Mesenchymal stem cell (in vitro differentiated cells and primary cell): ENCODE results near the gene HYOU1.

Experiments used
- DNase-seq: peaks from one replicate; pipeline ENCODE4 v3.0.0-alpha.2; 2013
- H2AFZ ChIP-seq: one replicate; pipeline ENCODE4 v1.6.1; 2013; ENCODE audit warnings: low read depth, mild to moderate bottlenecking, control low read depth, inconsistent platforms, low read length, moderate library complexity
- H2AK5ac ChIP-seq: 2 replicates; pipeline ENCODE4 v1.6.1; 2013; ENCODE audit warnings: low read length, moderate library complexity, mild to moderate bottlenecking, inconsistent platforms; ENCODE audit not compliant: severe bottlenecking
- H2BK120ac ChIP-seq: one replicate; pipeline ENCODE4 v1.6.1; 2013; ENCODE audit warnings: low read depth, mild to moderate bottlenecking, inconsistent platforms, low read length, moderate library complexity
- H2BK12ac ChIP-seq, 2 experiments: one replicate each; pipeline ENCODE4 v1.6.1; 2013; ENCODE audit warnings: inconsistent platforms in 2 of 2, low read length in 2 of 2, mild to moderate bottlenecking in 2 of 2, moderate library complexity in 2 of 2, control low read depth in 1 of 2
- H2BK15ac ChIP-seq: one replicate; pipeline ENCODE4 v1.6.1; 2013; ENCODE audit warnings: mild to moderate bottlenecking, low read depth, inconsistent platforms; ENCODE audit not compliant: poor library complexity, severe bottlenecking
- H2BK5ac ChIP-seq: 2 replicates; pipeline ENCODE4 v1.6.1; 2013; ENCODE audit warnings: low read depth, mild to moderate bottlenecking, low read length, control low read depth, inconsistent platforms; ENCODE audit not compliant: poor library complexity, severe bottlenecking
- H3K14ac ChIP-seq, 2 experiments: one replicate each; pipeline ENCODE4 v1.6.1; 2013; ENCODE audit warnings: inconsistent platforms in 2 of 2, low read length in 2 of 2, control low read depth in 1 of 2, mild to moderate bottlenecking in 1 of 2, moderate library complexity in 1 of 2
- H3K18ac ChIP-seq, 2 experiments: one replicate each; pipeline ENCODE4 v1.6.1; 2013; ENCODE audit warnings: inconsistent platforms in 2 of 2, low read length in 2 of 2, control low read depth in 1 of 2, low read depth in 1 of 2, mild to moderate bottlenecking in 1 of 2
- H3K23ac ChIP-seq, 2 experiments: one replicate each; pipeline ENCODE4 v1.6.1; 2013; ENCODE audit warnings: inconsistent platforms in 2 of 2, low read length in 2 of 2, mild to moderate bottlenecking in 2 of 2, moderate library complexity in 2 of 2, control low read depth in 1 of 2
- H3K27ac ChIP-seq: 2 replicates; pipeline ENCODE4 v1.5.1; 2013; ENCODE audit warnings: mild to moderate bottlenecking, moderate library complexity, low read length, control low read depth, inconsistent platforms; ENCODE audit not compliant: poor library complexity, severe bottlenecking
- H3K27me3 ChIP-seq, 2 experiments: 2 replicates each; pipeline versions ENCODE4 v1.6.1 to v1.7.0; 2013; ENCODE audit warnings: low read length in 2 of 2, mild to moderate bottlenecking in 2 of 2, moderate library complexity in 2 of 2, control low read depth in 1 of 2, inconsistent platforms in 1 of 2; ENCODE audit not compliant: control insufficient read depth in 1 of 2, insufficient read depth in 1 of 2
- H3K36me3 ChIP-seq, 2 experiments: 2 replicates each; pipeline versions ENCODE4 v1.6.1 to v1.7.0; 2013; ENCODE audit warnings: low read length in 2 of 2, control low read depth in 1 of 2, inconsistent platforms in 1 of 2, low read depth in 1 of 2, mild to moderate bottlenecking in 1 of 2; ENCODE audit not compliant: insufficient read depth in 2 of 2, control insufficient read depth in 1 of 2
- H3K4ac ChIP-seq, 2 experiments: one replicate each; pipeline ENCODE4 v1.6.1; 2013; ENCODE audit warnings: inconsistent platforms in 2 of 2, low read length in 2 of 2, mild to moderate bottlenecking in 2 of 2, moderate library complexity in 2 of 2, control low read depth in 1 of 2, low read depth in 1 of 2
- H3K4me1 ChIP-seq: 2 replicates; pipeline ENCODE4 v1.6.1; 2013; ENCODE audit warnings: low read depth, low read length, control low read depth; ENCODE audit not compliant: control insufficient read depth, insufficient read depth
- H3K4me2 ChIP-seq: 2 replicates; pipeline ENCODE4 v1.6.1; 2013; ENCODE audit warnings: low read length, mild to moderate bottlenecking, inconsistent platforms; ENCODE audit not compliant: poor library complexity, severe bottlenecking
- H3K4me3 ChIP-seq, 2 experiments: 2 replicates each; pipeline versions ENCODE4 v1.5.1 to v1.7.0; 2013; ENCODE audit warnings: low read length in 2 of 2, mild to moderate bottlenecking in 2 of 2, control low read depth in 1 of 2, low read depth in 1 of 2; ENCODE audit not compliant: insufficient read depth in 1 of 2
- H3K79me1 ChIP-seq: replicated peaks from 2 replicates; pipeline ENCODE4 v1.6.1; 2013; ENCODE audit warnings: mild to moderate bottlenecking, control low read depth, low read length, inconsistent platforms; ENCODE audit not compliant: poor library complexity, severe bottlenecking
- H3K9ac ChIP-seq: 2 replicates; pipeline ENCODE4 v1.7.0; 2013; ENCODE audit warnings: mild to moderate bottlenecking, low read length, moderate library complexity
- H3K9me3 ChIP-seq: 2 replicates; pipeline ENCODE4 v1.7.0; 2013; ENCODE audit warnings: mild to moderate bottlenecking, low read length; ENCODE audit not compliant: control insufficient read depth
- H4K8ac ChIP-seq: one replicate; pipeline ENCODE4 v1.6.1; 2013; ENCODE audit warnings: inconsistent platforms, mild to moderate bottlenecking, low read length, moderate library complexity
- H4K91ac ChIP-seq: one replicate; pipeline ENCODE4 v1.6.1; 2013; ENCODE audit warnings: mild to moderate bottlenecking, low read length, inconsistent platforms
- WGBS: methylation state at CpG from one replicate; pipeline ENCODE4 v1.1.7; 2013; ENCODE audit warnings: mixed read lengths; 5-methylcytosine and 5-hydroxymethylcytosine counted together

HYOU1 gene

DNA sequence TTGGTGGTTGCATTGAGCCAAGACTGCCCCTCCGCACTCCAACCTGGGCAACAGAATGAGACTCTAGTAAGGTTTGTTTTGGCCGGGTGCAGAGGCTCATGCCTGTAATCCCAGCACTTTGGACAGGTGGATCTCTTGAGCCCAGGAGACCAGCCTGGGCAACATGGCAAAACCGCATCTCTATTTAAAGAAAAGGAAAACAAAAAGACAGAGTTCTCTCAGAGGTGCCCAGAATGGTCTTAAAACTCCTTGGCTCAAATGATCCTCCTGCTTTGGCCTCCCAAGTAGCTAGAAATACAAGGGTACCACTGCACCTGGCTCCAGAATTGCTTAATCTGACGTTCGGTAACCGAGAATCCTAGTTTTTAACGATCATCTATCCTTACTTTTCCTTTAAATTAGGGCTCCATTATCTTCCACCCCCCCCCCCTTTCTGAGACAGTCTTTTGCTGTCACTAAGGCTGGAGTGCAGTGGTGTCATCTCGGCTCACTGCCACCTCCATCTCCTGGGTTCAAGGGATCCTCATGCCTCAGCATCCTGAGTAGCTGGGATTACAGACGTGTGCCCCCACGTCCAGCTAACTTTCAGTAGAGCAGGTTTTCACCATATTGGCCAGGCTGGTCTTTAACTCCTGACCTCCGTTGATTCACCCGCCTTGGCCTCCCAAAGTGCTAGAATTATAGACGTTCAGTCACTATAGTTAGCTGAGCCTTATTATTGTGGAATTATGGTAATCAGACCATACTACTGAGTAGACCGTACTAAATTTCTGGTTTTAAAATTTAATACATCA lies 40.6 kb downstream of the HYOU1 start:
- no peak overlapping the region for H2BK120ac ChIP-seq
- H3K14ac ChIP-seq = no peak overlapping the region
- no peak overlapping the region for H2AK5ac ChIP-seq
- peak overlapping the region; percentile 98 for H3K9ac ChIP-seq
- H3K79me1 ChIP-seq = no peaks in the 10 kb centered on the region
- H2BK12ac ChIP-seq = no peak overlapping the region
- WGBS = 94% methylated on average over 11 of the region's 14 CpGs
- no peak overlapping the region for H2BK15ac ChIP-seq
- H3K9me3 ChIP-seq = no peaks in the 10 kb centered on the region
- no peak overlapping the region for H2BK5ac ChIP-seq
- H3K27ac ChIP-seq = no peak overlapping the region
- no peak overlapping the region for H3K4ac ChIP-seq
- H3K36me3 ChIP-seq = peaks cover 28 to 63% of the 10 kb centered on the region in 2 experiments
- no peak overlapping the region for H3K23ac ChIP-seq
- no peak overlapping the region for H2AFZ ChIP-seq
- no peak overlapping the region for H3K18ac ChIP-seq
- peak overlapping the region; percentile 2 for H4K8ac ChIP-seq
- peak overlapping the region in 1 of 2 experiments; percentile 99 for H3K4me3 ChIP-seq
- H3K4me2 ChIP-seq = peak overlapping the region; percentile 35
- H4K91ac ChIP-seq = no peak overlapping the region
- no peak for DNase-seq
- H3K27me3 ChIP-seq = no peaks in the 10 kb centered on the region
- peaks cover 12% of the 10 kb centered on the region for H3K4me1 ChIP-seq

DNA sequence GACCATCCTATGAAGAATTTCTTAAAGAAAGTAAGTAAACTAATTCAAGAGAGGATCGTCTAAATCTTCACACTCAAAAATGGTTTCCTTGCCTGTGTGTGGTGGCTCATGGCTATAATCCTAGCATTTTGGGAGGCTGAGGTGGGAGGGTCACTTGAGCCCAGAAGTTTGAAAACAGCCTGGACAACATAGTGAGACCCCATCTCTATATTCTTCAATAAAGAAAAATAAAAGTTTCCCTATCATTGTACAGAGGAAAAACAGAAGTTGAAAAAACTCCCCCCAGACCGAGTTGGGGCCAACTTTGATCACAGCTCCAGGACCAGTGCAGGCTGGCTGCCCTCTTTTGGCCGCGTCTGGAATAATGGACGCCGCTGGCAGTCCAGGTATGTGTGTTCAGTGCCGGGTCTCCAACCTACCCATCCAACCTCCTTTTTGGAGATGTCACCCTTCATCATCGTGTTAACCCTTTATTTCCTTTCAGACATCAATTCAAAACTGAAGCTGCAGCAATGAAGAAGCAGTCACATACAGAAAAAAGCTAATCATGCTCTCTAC lies 41.9 kb downstream of the HYOU1 start:
- peaks cover 9% of the 10 kb centered on the region for H3K4me1 ChIP-seq
- H3K4me2 ChIP-seq = no peak overlapping the region
- no peak overlapping the region for H2BK120ac ChIP-seq
- H3K36me3 ChIP-seq = peaks cover 35 to 70% of the 10 kb centered on the region in 2 experiments
- H3K27me3 ChIP-seq = no peaks in the 10 kb centered on the region
- no peak overlapping the region for H4K8ac ChIP-seq
- H3K4me3 ChIP-seq = no peak overlapping the region
- no peak overlapping the region for H2BK15ac ChIP-seq
- DNase-seq = no peak
- no peak overlapping the region for H3K18ac ChIP-seq
- no peak overlapping the region for H2BK12ac ChIP-seq
- no peak overlapping the region for H3K27ac ChIP-seq
- peak overlapping the region; percentile 98 for H3K9ac ChIP-seq
- H3K14ac ChIP-seq = no peak overlapping the region
- WGBS = 79% methylated on average over 7 of the region's 8 CpGs
- H3K79me1 ChIP-seq = peaks cover 4% of the 10 kb centered on the region
- H4K91ac ChIP-seq = no peak overlapping the region
- no peak overlapping the region for H2AFZ ChIP-seq
- H3K23ac ChIP-seq = no peak overlapping the region
- no peak overlapping the region for H2AK5ac ChIP-seq
- no peaks in the 10 kb centered on the region for H3K9me3 ChIP-seq
- H2BK5ac ChIP-seq = no peak overlapping the region
- no peak overlapping the region for H3K4ac ChIP-seq

DNA sequence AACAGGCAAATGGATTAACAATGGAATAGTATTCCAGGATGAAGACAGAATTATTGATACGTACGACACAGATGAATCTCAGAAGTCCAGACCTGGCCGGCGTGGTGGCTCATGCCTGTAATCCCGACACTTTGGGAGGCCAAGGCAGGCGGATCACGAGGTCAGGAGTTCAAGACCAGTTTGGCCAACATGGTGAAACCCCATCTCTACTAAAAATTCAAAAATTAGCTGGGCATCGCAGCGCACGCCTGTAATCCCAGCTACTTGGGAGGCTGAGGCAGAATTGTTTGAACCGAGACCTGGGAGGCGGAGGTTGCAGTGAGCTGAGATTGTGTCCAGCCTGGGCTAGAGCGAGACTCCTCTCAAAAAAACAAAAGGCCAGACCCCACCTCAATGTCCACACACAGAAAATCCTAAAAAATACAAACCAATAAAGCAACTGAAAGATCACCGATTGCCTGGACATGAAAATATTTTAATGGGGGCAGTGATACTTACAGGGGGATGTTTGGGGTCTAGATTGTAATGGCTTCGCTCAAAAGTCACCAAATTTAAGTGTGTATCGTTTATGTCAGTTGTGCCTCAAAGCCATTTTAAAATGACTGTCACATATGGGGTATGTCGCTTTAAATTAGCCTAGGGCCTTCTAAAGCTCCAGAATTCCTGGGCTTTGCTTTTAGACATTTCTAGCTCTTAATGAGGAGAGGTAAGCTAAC lies 42.6 kb downstream of the HYOU1 start:
- H3K4me3 ChIP-seq = no peak overlapping the region
- H4K8ac ChIP-seq = no peak overlapping the region
- H4K91ac ChIP-seq = no peak overlapping the region
- H2BK15ac ChIP-seq = no peak overlapping the region
- H3K27me3 ChIP-seq = no peaks in the 10 kb centered on the region
- no peak overlapping the region for H2AFZ ChIP-seq
- peaks cover 6% of the 10 kb centered on the region for H3K4me1 ChIP-seq
- H2BK12ac ChIP-seq = no peak overlapping the region
- no peak overlapping the region for H3K4ac ChIP-seq
- no peak for DNase-seq
- H2AK5ac ChIP-seq = no peak overlapping the region
- H3K36me3 ChIP-seq = peaks cover 33 to 73% of the 10 kb centered on the region in 2 experiments
- no peak overlapping the region for H3K18ac ChIP-seq
- no peaks in the 10 kb centered on the region for H3K9me3 ChIP-seq
- H3K4me2 ChIP-seq = no peak overlapping the region
- no peak overlapping the region for H3K9ac ChIP-seq
- H3K27ac ChIP-seq = no peak overlapping the region
- no peak overlapping the region for H2BK5ac ChIP-seq
- peaks cover 4% of the 10 kb centered on the region for H3K79me1 ChIP-seq
- H3K14ac ChIP-seq = no peak overlapping the region
- H3K23ac ChIP-seq = no peak overlapping the region
- 94% methylated on average over 16 of the region's 17 CpGs for WGBS
- no peak overlapping the region for H2BK120ac ChIP-seq

GRCh38 chr11:119012629-119013170 lies 44.3 kb downstream of the HYOU1 start:
- H4K8ac ChIP-seq = no peak overlapping the region
- H3K9me3 ChIP-seq = no peaks in the 10 kb centered on the region
- H3K27ac ChIP-seq = no peak overlapping the region
- peaks cover 6% of the 10 kb centered on the region for H3K4me1 ChIP-seq
- WGBS = 100% methylated on average over 2 of the region's 3 CpGs
- H3K18ac ChIP-seq = no peak overlapping the region
- H3K79me1 ChIP-seq = peaks cover 6% of the 10 kb centered on the region
- no peak for DNase-seq
- no peak overlapping the region for H2BK15ac ChIP-seq
- H3K36me3 ChIP-seq = peaks cover 38 to 81% of the 10 kb centered on the region in 2 experiments
- H3K14ac ChIP-seq = no peak overlapping the region
- no peak overlapping the region for H2BK120ac ChIP-seq
- no peak overlapping the region for H2AFZ ChIP-seq
- H3K9ac ChIP-seq = no peak overlapping the region
- no peak overlapping the region for H2AK5ac ChIP-seq
- no peak overlapping the region for H4K91ac ChIP-seq
- H2BK12ac ChIP-seq = no peak overlapping the region
- H3K4me3 ChIP-seq = no peak overlapping the region
- H2BK5ac ChIP-seq = no peak overlapping the region
- H3K4me2 ChIP-seq = no peak overlapping the region
- H3K27me3 ChIP-seq = no peaks in the 10 kb centered on the region
- no peak overlapping the region for H3K23ac ChIP-seq
- no peak overlapping the region for H3K4ac ChIP-seq
